Prostate gland (tissue), 2 donors: ENCODE data around the gene OR52L1.

Experiments used
- CTCF ChIP-seq, 4 experiments: fragments of 200-600 bp in 2 of 4; fragments of 450-650 bp in 2 of 4; sonication (generic) in 2 of 4; IDR thresholded peaks; 1 replicate in 3 of 4; 2 replicates in 1 of 4; pipeline ENCODE4 v1.5.1; 2016 to 2019; ENCODE audit warnings: antibody characterized with exemption in 4 of 4, mild to moderate bottlenecking in 2 of 4, moderate library complexity in 2 of 4
- POLR2A ChIP-seq: fragments of 450-650 bp; IDR thresholded peaks from one replicate; pipeline ENCODE4 v1.6.1; 2016; ENCODE audit warnings: antibody characterized with exemption, mild to moderate bottlenecking

DNA sequence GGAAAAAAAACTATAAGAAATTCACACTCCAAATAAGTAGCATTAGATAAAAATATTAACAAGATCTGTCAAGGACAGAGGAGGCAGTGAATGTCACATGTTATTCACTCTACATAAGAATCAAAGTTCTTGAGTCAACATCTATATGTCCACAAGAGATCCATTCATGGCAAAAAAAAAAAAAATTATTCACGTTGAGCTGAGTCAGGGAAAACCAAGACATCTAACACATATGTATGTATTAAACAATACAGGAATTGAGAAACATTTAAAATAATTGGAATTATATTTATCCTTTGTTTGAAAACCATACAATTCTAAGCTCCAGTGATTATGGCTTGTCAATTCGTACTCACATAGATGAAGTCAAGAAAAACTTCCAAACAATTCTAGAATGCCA is 19.8 kb downstream of the OR52L1 start:
- TF ChIP-seq CTCF (IDR thresholded peaks at IDR 0.05) (no peak), POLR2A (no peak)
